ENCODE data around the gene LIM2. TPM values are rescaled to one million over a fixed set of nuclear protein-coding genes. Genes with fewer than 3 reads are reported as not detected.

Gene LIM2
- total and polyA plus RNA-seq, 2 of the 8 experiments (the other 6 are each of a cell fraction or from before 2014, with no cell fraction given): not detected

- Histone ChIP-seq H4K8ac (ENCODE audit: extremely low read depth, insufficient read depth, low read length) (no peak overlapping the region), H3K36me3 (ENCODE audit: control insufficient read depth in 2 of 4, insufficient read depth in 4 of 4, low read length in 3 of 4) (peaks cover 0 to 9% (median 3%) of the 10 kb centered on the region in 4 experiments; a peak in 4 of 8 replicates), H3K27me3 (replicated peaks in 1 of 4; ENCODE audit: control insufficient read depth in 3 of 4, extremely low read depth in 1 of 4, insufficient read depth in 3 of 4, low read length in 3 of 4) (no peaks in the 10 kb centered on the region), H3K56ac (replicated peaks; ENCODE audit: insufficient read length, low read depth, low read length) (no peak overlapping the region), H3K23ac (ENCODE audit: insufficient read length) (no peak overlapping the region), H3K4me2 (ENCODE audit: insufficient read depth in 1 of 2, low read depth in 2 of 2, low read length in 2 of 2) (no peak overlapping the region), H3K4ac (replicated peaks; ENCODE audit: insufficient read length, low read depth, low read length) (no peak overlapping the region), H3K79me2 (ENCODE audit: control insufficient read depth in 1 of 2, insufficient read depth in 2 of 2, low read length in 2 of 2) (peaks cover 0 to 5% of the 10 kb centered on the region in 2 experiments; a peak in 2 of 4 replicates), H3K14ac (ENCODE audit: insufficient read length) (no peak overlapping the region), H3K23me2 (ENCODE audit: low read depth, low read length) (peaks cover 5% of the 10 kb centered on the region; the same call in 1 of the 2 replicates), H4K5ac (ENCODE audit: insufficient read length, low read depth, low read length) (no peak overlapping the region), H4K20me1 (replicated peaks in 1 of 2; ENCODE audit: control insufficient read depth in 1 of 2, insufficient read depth in 2 of 2, low read length in 2 of 2) (no peaks in the 10 kb centered on the region), H3K9ac (replicated peaks in 1 of 4; ENCODE audit: extremely low read depth in 1 of 4, low read depth in 3 of 4, low read length in 3 of 4) (no peak overlapping the region), H3K4me3 (ENCODE audit: extremely low read depth in 1 of 4, insufficient read depth in 2 of 4, low read depth in 3 of 4, low read length in 4 of 4) (no peak overlapping the region), H3K79me1 (ENCODE audit: low read depth, low read length) (no peaks in the 10 kb centered on the region), H3K9me3 (ENCODE audit: insufficient read depth in 2 of 2, low read depth in 1 of 2, low read length in 1 of 2) (peaks cover 23 to 24% of the 10 kb centered on the region in 2 experiments), H2AFZ (ENCODE audit: low read length) (no peak overlapping the region), H2BK5ac (ENCODE audit: low read depth, low read length) (no peak overlapping the region), H3K18ac (ENCODE audit: extremely low read depth, low read length) (no peak overlapping the region), H2BK120ac (replicated peaks; ENCODE audit: low read depth, low read length) (no peak overlapping the region), H3K27ac (ENCODE audit: low read depth, low read length) (no peak overlapping the region), H2BK15ac (ENCODE audit: low read length) (no peak overlapping the region), H3K4me1 (replicated peaks in 1 of 4; ENCODE audit: control insufficient read depth in 3 of 4, insufficient read depth in 4 of 4, low read length in 3 of 4) (peaks cover 0 to 3% (median 0%) of the 10 kb centered on the region in 4 experiments; a peak in 1 of 7 replicates), H2BK12ac (ENCODE audit: low read depth, low read length) (no peak overlapping the region), H4K91ac (replicated peaks; ENCODE audit: insufficient read length, low read length) (no peak overlapping the region), H2BK20ac (ENCODE audit: low read length) (no peak overlapping the region), H2AK5ac (ENCODE audit: low read depth, low read length) (no peak overlapping the region)
- no peak for TF ChIP-seq NANOG (IDR thresholded peaks at IDR 0.05; ENCODE audit: insufficient read depth, low read depth, low read length, poor library complexity, severe bottlenecking)
- no peak for TF ChIP-seq ZNF274 (IDR thresholded peaks at IDR 0.05; ENCODE audit: borderline replicate concordance, extremely low read depth, low read length)
- no peak for TF ChIP-seq NRF1 (IDR thresholded peaks at IDR 0.05; ENCODE audit: low read depth, low read length)
- TF ChIP-seq ASH2L (IDR thresholded peaks at IDR 0.05; ENCODE audit: low read length): no peak
- no peak for TF ChIP-seq CHD1 (IDR thresholded peaks at IDR 0.05; ENCODE audit: low read depth, low read length)
- no peak for TF ChIP-seq GABPA (IDR thresholded peaks at IDR 0.05; ENCODE audit: borderline replicate concordance, insufficient read depth, low read length)
- no peak for TF ChIP-seq TAF1 (IDR thresholded peaks at IDR 0.05; ENCODE audit: low read depth, low read length)
- TF ChIP-seq TEAD4 (IDR thresholded peaks at IDR 0.05; ENCODE audit: low read depth, low read length): no peak
- ChIA-PET POLR2A (ENCODE audit: partially characterized antibody) (interaction anchor here (0.8 kb wide), 1 partner anchor 19 kb away, joined by 4 read pairs; no protein-coding TSS in a partner anchor), CTCF (ENCODE audit: partially characterized antibody) (interaction anchor here (0.7 to 7.0 kb wide), 13 partner anchors 10 to 208 kb away, joined by 3 to 74 read pairs (median 5); partner anchors contain the start of genes CLDND2, ETFB and SIGLEC10)
- WGBS, 2 experiments (ENCODE audit: extremely low coverage in 1 of 2, insufficient coverage in 1 of 2, insufficient read length in 1 of 2, insufficient replicate concordance in 2 of 2, low coverage in 1 of 2, low lambda C conversion rate in 2 of 2, missing lambda C conversion rate in 1 of 2): 92% methylated on average over 5 of the region's 5 CpGs; no CpG with 5 or more reads in 1 of the 2 experiments
- FAIRE-seq: no peak
- no peak for DNase-seq (ENCODE audit: low read depth in 1 of 2, low spot score in 2 of 2)
These were observed 11.5 kb upstream of the LIM2 start for GRCh38 chr19:51399231-51399630.

Measured in H1 (cell line).